Effector memory CD8-positive, alpha-beta T cell (primary cell): Measurements from ENCODE around the gene DGKG.
A peak's percentile ranks its signal among the peaks of the same experiment; 100 is the strongest.

ENCODE experiments used
- ATAC-seq: fragments of 150-1000 bp; cut with Tn5 transposase; replicated peaks from 2 replicates; pipeline ENCODE4 v1.10.0; 2021; ENCODE audit warnings: mild to moderate bottlenecking, moderate library complexity
- DNase-seq, 3 experiments: peaks; one replicate each; pipeline ENCODE4 v3.0.0; 2021
- H3K27ac Mint-ChIP-seq, 2 donors: one replicate each; pipeline ENCODE4 v1.8.0; 2022; ENCODE audit warnings: mild to moderate bottlenecking in 2 of 2, mixed read lengths in 2 of 2, moderate library complexity in 2 of 2
- H3K27me3 Mint-ChIP-seq, 2 donors: one replicate each; pipeline ENCODE4 v1.8.0; 2022; ENCODE audit warnings: mixed read lengths in 2 of 2
- H3K36me3 Mint-ChIP-seq: one replicate; pipeline ENCODE4 v1.8.0; 2022; ENCODE audit warnings: mild to moderate bottlenecking, moderate library complexity, mixed read lengths; ENCODE audit not compliant: insufficient read depth
- H3K4me1 Mint-ChIP-seq, 2 donors: one replicate each; pipeline ENCODE4 v1.8.0; 2022; ENCODE audit warnings: low read depth in 2 of 2, mixed read lengths in 2 of 2
- H3K4me3 Mint-ChIP-seq, 2 donors: one replicate each; pipeline ENCODE4 v1.8.0; 2022; ENCODE audit warnings: mild to moderate bottlenecking in 2 of 2, mixed read lengths in 2 of 2, moderate library complexity in 2 of 2
- H3K9me3 Mint-ChIP-seq, 2 donors: one replicate each; pipeline ENCODE4 v1.8.0; 2022; ENCODE audit warnings: mixed read lengths in 2 of 2

DGKG gene

DNA sequence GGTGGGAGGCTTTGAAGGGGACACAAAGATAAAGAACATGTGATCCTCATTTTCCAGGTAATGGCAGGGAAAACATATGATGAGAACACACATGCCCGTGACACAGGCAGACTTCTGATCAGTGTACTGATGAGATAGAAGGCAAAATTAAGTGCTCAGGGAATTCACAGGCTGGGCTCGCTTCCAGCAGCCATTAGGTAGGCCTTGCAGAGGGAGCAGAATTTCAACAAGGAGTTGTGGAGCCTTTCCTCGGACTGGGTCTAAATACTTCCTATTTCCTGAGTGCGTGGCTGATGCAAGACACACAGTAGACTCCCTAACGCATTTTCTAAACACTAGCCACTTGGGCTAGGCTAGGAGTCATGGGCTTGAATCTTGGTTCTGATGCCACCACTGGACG lies 179.2 kb downstream of the DGKG start:
- Mint-ChIP-seq H3K4me3 (no peak overlapping the region), H3K4me1 (peaks cover 12 to 34% of the 10 kb centered on the region in 2 donors), H3K27ac (no peak overlapping the region), H3K9me3 (no peaks in the 10 kb centered on the region), H3K27me3 (no peaks in the 10 kb centered on the region), H3K36me3 (no peaks in the 10 kb centered on the region)
- DNase-seq: no peak
- ATAC-seq: no peak

DNA sequence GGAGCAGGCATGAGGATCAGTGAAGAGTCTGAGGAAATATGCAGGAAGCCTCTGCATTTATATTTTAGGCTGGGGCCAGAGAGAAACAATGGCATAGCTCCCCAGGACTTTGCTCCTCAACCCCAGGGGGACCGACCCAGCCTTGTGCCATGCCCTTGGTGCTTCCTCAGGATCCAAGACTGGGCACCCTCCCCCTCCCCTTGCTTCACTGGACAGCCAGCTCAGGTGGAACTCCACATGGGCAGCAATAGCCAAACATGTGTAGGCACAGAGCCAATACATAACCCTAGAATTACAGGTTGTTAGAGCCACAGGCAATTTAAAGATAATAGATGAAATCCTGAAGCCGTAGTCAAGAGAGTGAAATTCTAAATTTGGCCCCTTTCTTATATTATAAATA lies 180.1 kb downstream of the DGKG start:
- no peak overlapping the region for H3K27ac Mint-ChIP-seq
- no peak for DNase-seq
- H3K4me1 Mint-ChIP-seq: peaks cover 12 to 34% of the 10 kb centered on the region in 2 donors
- no peak overlapping the region for H3K4me3 Mint-ChIP-seq
- no peaks in the 10 kb centered on the region for H3K27me3 Mint-ChIP-seq
- ATAC-seq: no peak
- H3K9me3 Mint-ChIP-seq: no peaks in the 10 kb centered on the region
- H3K36me3 Mint-ChIP-seq: no peaks in the 10 kb centered on the region

DNA sequence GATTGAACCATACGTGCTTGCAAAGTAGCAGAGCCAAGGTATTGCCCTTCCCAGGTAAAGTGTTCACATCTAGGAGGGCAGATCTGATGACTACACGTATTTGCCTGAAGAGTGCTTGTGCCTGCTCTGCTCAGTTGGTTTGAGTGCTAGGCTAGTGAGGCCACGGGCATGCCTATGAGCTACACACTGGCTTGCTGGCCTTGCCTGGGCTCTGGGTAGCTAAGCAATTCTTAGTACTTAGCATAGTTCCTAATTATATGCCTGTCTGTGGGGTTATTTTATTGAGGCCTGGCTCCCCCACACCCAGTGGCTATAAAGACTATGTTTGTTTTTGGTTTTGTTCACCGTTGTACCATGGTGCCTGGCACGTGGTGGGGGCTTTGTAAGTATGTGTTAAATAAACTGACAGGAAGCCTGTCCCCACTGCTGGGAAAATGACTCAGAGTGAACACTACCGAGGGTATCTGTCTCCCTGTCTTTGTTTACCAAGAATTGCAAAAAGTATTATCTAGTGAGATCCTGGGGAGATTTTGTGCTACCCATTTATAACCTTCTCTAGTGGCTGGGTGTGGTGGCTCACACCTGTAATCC lies 181.0 kb downstream of the DGKG start:
- Mint-ChIP-seq H3K36me3 (no peaks in the 10 kb centered on the region), H3K27me3 (no peaks in the 10 kb centered on the region), H3K4me3 (no peak overlapping the region), H3K4me1 (peaks cover 10 to 34% of the 10 kb centered on the region in 2 donors), H3K9me3 (no peaks in the 10 kb centered on the region), H3K27ac (peak overlapping the region in 1 of 2 donors; percentile 72)
- no peak for DNase-seq
- ATAC-seq: no peak

DNA sequence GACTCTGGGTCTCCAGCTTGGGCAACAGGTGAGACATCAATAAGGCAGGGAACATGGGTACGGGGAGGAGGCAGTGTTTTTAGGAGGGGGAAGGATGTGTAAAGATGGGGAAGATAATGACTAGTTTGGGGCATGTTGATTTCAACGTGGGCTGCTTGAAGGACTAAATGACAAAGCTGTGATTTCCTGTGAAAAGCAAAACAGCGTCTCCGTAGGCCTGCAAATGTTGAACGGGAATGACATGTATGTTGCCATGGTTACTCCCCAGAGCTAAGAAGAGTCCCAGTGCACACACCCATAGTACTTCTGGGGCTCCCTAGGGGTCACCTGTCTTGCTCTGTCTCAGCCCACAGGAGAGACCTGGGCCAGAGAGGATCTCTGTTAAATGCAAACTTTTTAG lies 181.9 kb downstream of the DGKG start:
- peak overlapping the region in 1 of 2 donors; percentile 72 for H3K27ac Mint-ChIP-seq

DNA sequence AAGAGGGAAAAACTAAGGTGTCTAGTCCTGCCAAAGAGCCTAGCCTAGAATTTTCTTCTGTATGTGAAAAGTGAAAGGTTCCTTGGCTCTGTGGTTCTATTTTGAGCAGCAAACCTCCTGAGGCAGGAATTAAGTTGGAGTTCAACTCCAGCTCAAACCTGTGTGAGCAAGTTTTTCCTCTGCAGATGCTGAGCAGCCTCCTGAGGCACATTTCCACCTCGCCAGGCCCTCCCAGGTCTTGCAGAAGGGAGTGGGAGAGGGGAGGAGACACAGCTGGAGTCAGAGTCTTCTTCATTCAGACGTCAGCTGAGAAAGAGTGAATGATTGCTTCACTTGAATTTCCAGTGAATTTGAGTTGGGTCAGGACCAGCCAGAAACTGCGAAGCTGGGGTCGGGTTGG lies 183.6 kb downstream of the DGKG start:
- DNase-seq: no peak
- no peak overlapping the region for H3K27ac Mint-ChIP-seq
- H3K9me3 Mint-ChIP-seq: no peaks in the 10 kb centered on the region
- H3K27me3 Mint-ChIP-seq: peaks cover 0 to 22% of the 10 kb centered on the region in 2 donors
- H3K4me3 Mint-ChIP-seq: no peak overlapping the region
- peaks cover 2 to 18% of the 10 kb centered on the region in 2 donors for H3K4me1 Mint-ChIP-seq
- ATAC-seq: no peak
- H3K36me3 Mint-ChIP-seq: no peaks in the 10 kb centered on the region

More for the DNA sequence above, 181.9 kb downstream of the DGKG start:
- Mint-ChIP-seq H3K4me1 (peaks cover 8 to 28% of the 10 kb centered on the region in 2 donors), H3K4me3 (peak overlapping the region in 1 of 2 donors; percentile 12), H3K9me3 (no peaks in the 10 kb centered on the region), H3K36me3 (no peaks in the 10 kb centered on the region), H3K27me3 (peaks cover 0 to 7% of the 10 kb centered on the region in 2 donors)
- peak; percentile 49 for ATAC-seq
- DNase-seq: no peak

DNA sequence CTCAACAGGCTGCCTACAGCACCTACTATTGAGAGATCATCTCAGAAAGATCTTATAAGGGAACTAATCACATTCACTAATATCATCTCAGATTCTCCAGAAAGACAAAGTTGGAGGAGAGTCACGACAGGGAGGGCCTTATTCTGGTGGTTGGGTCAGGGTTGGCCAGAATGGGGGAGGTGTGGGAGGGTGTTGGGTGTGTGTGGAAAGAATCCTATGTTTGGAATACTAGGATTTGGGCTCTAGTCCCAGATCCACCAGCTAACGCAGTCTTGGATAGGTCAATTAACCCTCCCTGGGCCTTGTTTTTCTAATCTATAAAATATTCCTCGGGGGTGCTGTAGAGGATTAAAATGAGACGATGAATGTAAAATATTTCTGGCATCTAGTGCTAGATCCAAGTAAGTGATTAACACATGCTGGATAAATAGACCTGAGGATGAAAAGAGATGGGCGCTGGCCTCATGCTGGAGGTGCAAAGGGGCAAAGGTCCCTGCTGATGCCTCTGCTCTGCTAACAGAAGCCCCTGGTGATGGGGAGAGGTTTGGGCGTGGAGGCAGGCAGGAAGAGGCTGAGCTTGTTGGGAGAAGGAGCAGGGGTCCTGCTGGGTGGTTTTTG lies 185.6 kb downstream of the DGKG start:
- Mint-ChIP-seq H3K36me3 (no peaks in the 10 kb centered on the region), H3K9me3 (no peaks in the 10 kb centered on the region), H3K27ac (no peak overlapping the region), H3K27me3 (peaks cover 0 to 22% of the 10 kb centered on the region in 2 donors), H3K4me1 (peaks cover 2 to 15% of the 10 kb centered on the region in 2 donors), H3K4me3 (no peak overlapping the region)
- DNase-seq: no peak
- ATAC-seq: no peak

DNA sequence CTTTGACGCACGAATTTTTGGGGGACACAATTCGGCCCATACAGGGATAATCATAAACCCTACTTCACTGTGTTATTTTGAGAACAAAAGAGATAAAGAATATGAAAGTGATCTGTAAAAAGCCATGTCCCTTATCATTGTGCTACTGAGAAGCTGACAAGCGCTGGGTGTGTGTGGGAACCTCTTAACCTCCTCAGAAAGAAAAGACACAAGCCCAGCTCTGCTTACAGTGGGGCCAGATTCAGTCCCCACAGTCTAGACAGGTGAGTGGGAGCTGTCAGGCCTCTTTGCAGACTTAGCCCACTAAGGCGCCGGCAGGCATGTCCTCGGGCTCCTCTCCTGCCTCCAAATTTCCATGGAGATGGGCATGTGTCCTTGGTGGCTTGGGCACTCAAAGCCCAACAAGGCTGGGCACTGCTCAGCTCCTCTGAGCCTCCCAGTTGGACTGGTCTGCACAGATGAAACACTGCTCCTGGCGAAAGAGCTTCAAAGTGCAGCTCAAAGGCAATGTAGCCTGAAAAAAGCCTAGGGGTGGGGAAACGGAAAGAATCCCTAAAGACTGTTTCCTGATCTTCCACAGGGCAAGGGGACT lies 188.7 kb downstream of the DGKG start:
- Mint-ChIP-seq H3K9me3 (no peaks in the 10 kb centered on the region), H3K27me3 (peaks cover 0 to 22% of the 10 kb centered on the region in 2 donors), H3K4me3 (no peak overlapping the region), H3K4me1 (peaks cover 2 to 8% of the 10 kb centered on the region in 2 donors), H3K36me3 (no peaks in the 10 kb centered on the region), H3K27ac (no peak overlapping the region)
- ATAC-seq (no peak), DNase-seq (no peak)

DNA sequence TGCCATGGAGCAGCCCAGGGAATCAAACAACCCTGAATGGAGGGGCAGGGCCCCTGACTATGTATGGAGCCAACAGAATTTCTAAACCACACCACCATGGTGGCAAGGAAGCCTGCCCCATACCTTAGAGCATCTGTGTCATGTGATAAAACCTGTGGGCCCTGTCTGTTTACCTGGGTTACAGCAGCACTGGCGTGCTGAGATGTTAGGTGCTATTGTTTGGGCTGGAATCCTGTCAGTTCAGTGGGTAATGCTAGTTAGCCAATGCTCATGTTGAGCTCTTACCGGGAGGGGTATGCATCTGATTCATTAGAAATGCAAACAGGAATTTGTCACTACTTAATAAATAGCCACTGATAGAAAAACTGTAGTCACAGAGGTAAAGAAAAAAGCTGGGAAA lies 189.7 kb downstream of the DGKG start:
- no peaks in the 10 kb centered on the region for H3K9me3 Mint-ChIP-seq
- ATAC-seq (no peak), DNase-seq (no peak)
- peaks cover 7 to 31% of the 10 kb centered on the region in 2 donors for H3K27me3 Mint-ChIP-seq
- H3K4me3 Mint-ChIP-seq: no peak overlapping the region
- no peaks in the 10 kb centered on the region for H3K36me3 Mint-ChIP-seq
- peaks cover 2 to 8% of the 10 kb centered on the region in 2 donors for H3K4me1 Mint-ChIP-seq
- no peak overlapping the region for H3K27ac Mint-ChIP-seq

DNA sequence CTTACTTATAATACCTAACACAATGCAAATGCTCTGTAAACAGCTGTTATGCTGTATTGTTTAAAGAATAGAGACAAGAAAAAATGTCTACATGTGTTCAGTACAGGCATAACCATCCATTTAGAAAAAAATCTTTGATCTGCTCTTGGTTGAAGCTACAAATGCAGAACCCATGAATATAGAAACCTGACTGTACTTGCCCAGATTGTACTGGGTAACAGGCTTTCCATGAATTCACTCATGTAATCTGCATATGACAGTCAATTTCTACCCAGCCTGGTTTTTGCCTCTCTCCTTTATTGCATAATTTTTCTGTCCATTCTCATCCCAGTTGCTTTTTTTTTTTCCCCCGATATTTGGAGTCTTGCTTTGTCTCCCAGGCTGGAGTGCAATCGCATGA lies 190.5 kb downstream of the DGKG start:
- Mint-ChIP-seq H3K27me3 (peaks cover 11 to 39% of the 10 kb centered on the region in 2 donors), H3K36me3 (no peaks in the 10 kb centered on the region), H3K9me3 (no peaks in the 10 kb centered on the region), H3K4me1 (peaks cover 2 to 8% of the 10 kb centered on the region in 2 donors), H3K4me3 (no peak overlapping the region), H3K27ac (peak overlapping the region in 1 of 2 donors; percentile 23)
- no peak for ATAC-seq
- DNase-seq: no peak

DNA sequence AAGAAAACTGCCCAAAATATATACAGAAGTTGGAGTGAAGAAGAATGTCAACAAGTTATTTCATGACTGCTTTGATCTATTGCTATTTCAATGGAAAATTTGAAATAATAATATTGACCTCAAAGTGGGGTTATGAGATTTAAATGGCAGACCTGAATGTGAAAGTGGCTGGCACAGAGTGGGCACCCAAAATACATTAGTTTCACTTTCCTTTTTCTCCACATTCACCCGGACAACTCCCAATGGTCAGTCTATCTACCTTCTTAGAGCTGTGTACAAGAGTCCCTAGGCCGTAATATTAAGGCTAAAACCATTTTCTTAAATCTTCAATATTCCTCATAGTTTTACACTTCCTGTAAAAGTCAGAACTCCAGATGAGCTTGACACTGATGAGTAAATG lies 191.5 kb downstream of the DGKG start:
- Mint-ChIP-seq H3K36me3 (no peaks in the 10 kb centered on the region), H3K27me3 (peaks cover 16 to 43% of the 10 kb centered on the region in 2 donors), H3K4me3 (no peak overlapping the region), H3K4me1 (peaks cover 2 to 8% of the 10 kb centered on the region in 2 donors), H3K27ac (no peak overlapping the region), H3K9me3 (no peaks in the 10 kb centered on the region)
- ATAC-seq (no peak), DNase-seq (no peak)

DNA sequence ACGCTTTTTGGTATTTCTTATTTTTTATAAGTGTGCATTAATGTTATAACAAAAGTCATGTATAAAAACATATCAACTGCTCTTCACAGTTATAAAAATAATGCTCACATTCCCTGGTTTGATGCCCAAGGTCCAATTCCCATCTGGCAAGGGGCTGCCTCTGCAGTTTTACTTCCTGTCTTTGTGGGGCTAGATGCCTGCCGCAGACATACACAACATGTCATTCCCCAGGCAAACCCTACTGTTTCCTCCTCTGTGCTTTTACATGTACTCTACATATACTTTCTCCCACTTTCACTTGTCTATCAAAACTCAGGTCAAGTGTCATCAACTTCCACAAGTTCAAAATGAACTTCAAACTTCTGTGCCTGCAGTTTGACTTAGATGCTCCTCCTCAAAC lies 192.7 kb downstream of the DGKG start:
- Mint-ChIP-seq H3K27ac (no peak overlapping the region), H3K27me3 (peaks cover 16 to 43% of the 10 kb centered on the region in 2 donors), H3K36me3 (no peaks in the 10 kb centered on the region), H3K9me3 (no peaks in the 10 kb centered on the region), H3K4me1 (peaks cover 2 to 8% of the 10 kb centered on the region in 2 donors), H3K4me3 (no peak overlapping the region)
- DNase-seq (no peak), ATAC-seq (no peak)

DNA sequence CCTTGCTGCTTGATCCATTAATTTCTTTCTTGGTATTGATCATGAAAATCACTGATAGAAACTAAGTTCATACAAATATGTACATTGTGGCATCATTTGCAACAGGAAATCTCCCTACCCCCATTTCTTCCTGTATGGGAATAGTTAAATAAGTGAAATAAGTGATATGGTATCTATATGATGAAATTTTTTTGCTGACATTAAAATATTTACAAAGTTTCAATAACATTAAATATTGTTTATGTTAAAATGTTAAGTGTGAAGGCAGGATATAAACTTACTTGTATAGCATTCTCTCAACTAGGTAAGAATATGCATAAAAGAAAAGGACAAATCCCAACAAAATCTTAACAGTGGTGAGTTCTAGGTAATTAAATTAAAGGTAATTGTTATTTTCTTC lies 193.1 kb downstream of the DGKG start:
- H3K4me1 Mint-ChIP-seq: peaks cover 2 to 8% of the 10 kb centered on the region in 2 donors

DNA sequence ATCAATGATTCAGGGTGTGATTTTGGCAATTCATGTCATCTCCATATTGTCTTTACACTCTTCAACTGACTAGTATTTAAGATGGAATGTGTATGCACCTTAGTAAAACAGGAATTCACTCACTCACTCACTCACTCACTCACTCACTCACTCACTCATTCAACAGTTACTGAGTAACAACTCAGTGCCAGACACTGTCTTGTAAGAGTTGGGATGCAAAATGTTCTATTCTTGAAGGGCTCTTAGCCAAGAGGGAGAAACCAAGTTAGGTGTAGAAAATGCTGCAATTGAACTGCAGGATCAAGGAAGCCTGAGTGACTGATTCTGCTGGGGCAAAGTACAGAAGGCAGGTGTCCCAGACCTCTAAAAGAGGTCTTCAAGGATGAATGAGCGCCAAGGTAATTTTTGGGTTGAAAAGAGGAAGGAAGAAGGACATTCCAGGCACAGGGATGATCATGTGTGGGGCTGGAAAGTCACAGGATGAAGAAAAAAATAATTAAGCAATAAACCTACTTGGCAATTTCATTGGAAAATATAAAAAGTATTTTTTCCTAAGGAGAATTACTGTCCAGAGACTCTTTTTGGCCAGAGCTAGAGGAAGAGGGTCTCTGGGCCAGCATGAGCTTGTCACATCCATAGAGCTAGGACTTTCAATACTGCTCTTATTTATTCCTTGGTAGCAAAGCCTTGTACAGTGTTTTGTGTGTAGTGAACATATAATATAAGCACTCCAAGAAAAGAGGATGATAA lies 194.2 kb downstream of the DGKG start:
- Mint-ChIP-seq H3K4me3 (no peak overlapping the region), H3K36me3 (no peaks in the 10 kb centered on the region), H3K4me1 (peaks cover 2 to 8% of the 10 kb centered on the region in 2 donors), H3K9me3 (no peaks in the 10 kb centered on the region), H3K27ac (no peak overlapping the region), H3K27me3 (peaks cover 29 to 51% of the 10 kb centered on the region in 2 donors)
- ATAC-seq (no peak), DNase-seq (no peak)

More for the DNA sequence above, 193.1 kb downstream of the DGKG start:
- Mint-ChIP-seq H3K9me3 (no peaks in the 10 kb centered on the region), H3K27ac (no peak overlapping the region), H3K27me3 (peaks cover 17 to 43% of the 10 kb centered on the region in 2 donors), H3K36me3 (no peaks in the 10 kb centered on the region), H3K4me3 (no peak overlapping the region)
- no peak for DNase-seq
- no peak for ATAC-seq
